DND-41 (cell line): ENCODE results near the gene TMEM219.

Experiments used
- ATAC-seq: fragments of 200-7000 bp; cut with Tn5 transposase; 3 replicates; pipeline ENCODE4 v1.9.1; 2021; ENCODE audit warnings: low read depth; ENCODE audit not compliant: insufficient read depth
- DNase-seq: peaks from one replicate; pipeline ENCODE4 v3.0.0-alpha.2; 2020
- H2AFZ ChIP-seq: 2 replicates; pipeline ENCODE4 v1.6.0; 2012; ENCODE audit warnings: low read depth, low read length
- H3K27ac ChIP-seq: 2 replicates; pipeline ENCODE4 v1.5.1; 2012; ENCODE audit warnings: low read length, inconsistent platforms
- H3K27me3 ChIP-seq: fragments of 200-600 bp; sonication (generic); 2 replicates; pipeline ENCODE4 v1.6.0; 2012; ENCODE audit warnings: low read length, mild to moderate bottlenecking, inconsistent platforms; ENCODE audit not compliant: insufficient read depth, poor library complexity
- H3K36me3 ChIP-seq: 2 replicates; pipeline ENCODE4 v1.5.1; 2012; ENCODE audit warnings: low read length, inconsistent platforms; ENCODE audit not compliant: insufficient read depth
- H3K4me1 ChIP-seq: 2 replicates; pipeline ENCODE4 v1.5.1; 2012; ENCODE audit warnings: mild to moderate bottlenecking, low read length; ENCODE audit not compliant: insufficient read depth
- H3K4me2 ChIP-seq: 2 replicates; pipeline ENCODE4 v1.6.0; 2012; ENCODE audit warnings: mild to moderate bottlenecking, moderate library complexity, low read length, inconsistent platforms; ENCODE audit not compliant: insufficient read depth
- H3K4me3 ChIP-seq, 2 experiments: fragments of 200-600 bp in 1 of 2; shearing (Covaris generic) in 1 of 2; 2 replicates each; pipeline ENCODE4 v1.5.1; 2012 to 2016; ENCODE audit warnings: inconsistent platforms in 2 of 2, low read length in 2 of 2, mild to moderate bottlenecking in 2 of 2, low read depth in 1 of 2, moderate library complexity in 1 of 2
- H3K79me2 ChIP-seq: 2 replicates; pipeline ENCODE4 v1.6.0; 2012; ENCODE audit warnings: low read length, inconsistent platforms; ENCODE audit not compliant: insufficient read depth
- H3K9ac ChIP-seq: 2 replicates; pipeline ENCODE4 v1.6.0; 2012; ENCODE audit warnings: low read depth, mild to moderate bottlenecking, inconsistent platforms, low read length, moderate library complexity
- H3K9me3 ChIP-seq: 2 replicates; pipeline ENCODE4 v1.5.1; 2012; ENCODE audit warnings: low read length, moderate library complexity, mild to moderate bottlenecking, inconsistent platforms; ENCODE audit not compliant: insufficient read depth, severe bottlenecking
- H4K20me1 ChIP-seq: 2 replicates; pipeline ENCODE4 v1.6.0; 2012; ENCODE audit warnings: low read length; ENCODE audit not compliant: insufficient read depth
- EZH2 ChIP-seq: IDR thresholded peaks from 3 replicates; pipeline ENCODE4 v1.6.1; 2012; ENCODE audit warnings: borderline replicate concordance, low read depth, mild to moderate bottlenecking, moderate library complexity, low read length, inconsistent platforms; ENCODE audit not compliant: severe bottlenecking
- TF ChIP-seq, protein P1 (sequence below): IDR thresholded peaks from 2 replicates; pipeline ENCODE4 v1.5.1; 2012; ENCODE audit warnings: borderline replicate concordance, low read length, moderate library complexity, mild to moderate bottlenecking; ENCODE audit not compliant: poor library complexity, severe bottlenecking; ENCODE audit errors: extremely low read depth

TMEM219 gene

DNA sequence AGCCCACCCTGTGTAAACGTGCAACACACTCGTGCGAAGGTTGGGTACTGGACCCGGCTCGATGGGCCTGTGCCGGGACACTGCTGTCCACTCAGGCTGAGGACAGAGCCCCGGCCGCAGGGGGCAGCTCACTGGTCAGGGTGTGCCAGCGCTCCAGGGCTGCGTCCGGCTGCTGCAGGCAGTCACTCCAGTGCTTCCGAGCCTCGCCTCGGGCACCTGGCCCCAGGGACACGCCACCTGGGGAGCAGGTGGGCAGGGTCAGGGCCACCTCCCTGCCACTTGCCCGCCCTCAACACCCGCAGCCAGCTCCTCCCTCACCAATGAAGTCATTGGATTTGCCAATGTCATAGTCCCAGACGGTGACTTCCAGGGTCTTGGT, 44.2 kb downstream of the TMEM219 start:
- no peaks in the 10 kb centered on the region for H3K79me2 ChIP-seq
- no peak overlapping the region for H2AFZ ChIP-seq
- DNase-seq: no peak
- peaks cover 10% of the 10 kb centered on the region for H3K4me1 ChIP-seq
- peaks cover 7% of the 10 kb centered on the region; the same call in 1 of the 2 replicates for H4K20me1 ChIP-seq
- no peak overlapping the region for H3K4me2 ChIP-seq
- no peak overlapping the region for H3K9ac ChIP-seq
- no peak for ATAC-seq
- no peaks in the 10 kb centered on the region for H3K27me3 ChIP-seq
- H3K4me3 ChIP-seq: no peak overlapping the region
- H3K36me3 ChIP-seq: peaks cover 50% of the 10 kb centered on the region
- H3K27ac ChIP-seq: no peak overlapping the region
- no peaks in the 10 kb centered on the region for H3K9me3 ChIP-seq
- TF ChIP-seq EZH2: no peak
- TF ChIP-seq, protein P1, sequence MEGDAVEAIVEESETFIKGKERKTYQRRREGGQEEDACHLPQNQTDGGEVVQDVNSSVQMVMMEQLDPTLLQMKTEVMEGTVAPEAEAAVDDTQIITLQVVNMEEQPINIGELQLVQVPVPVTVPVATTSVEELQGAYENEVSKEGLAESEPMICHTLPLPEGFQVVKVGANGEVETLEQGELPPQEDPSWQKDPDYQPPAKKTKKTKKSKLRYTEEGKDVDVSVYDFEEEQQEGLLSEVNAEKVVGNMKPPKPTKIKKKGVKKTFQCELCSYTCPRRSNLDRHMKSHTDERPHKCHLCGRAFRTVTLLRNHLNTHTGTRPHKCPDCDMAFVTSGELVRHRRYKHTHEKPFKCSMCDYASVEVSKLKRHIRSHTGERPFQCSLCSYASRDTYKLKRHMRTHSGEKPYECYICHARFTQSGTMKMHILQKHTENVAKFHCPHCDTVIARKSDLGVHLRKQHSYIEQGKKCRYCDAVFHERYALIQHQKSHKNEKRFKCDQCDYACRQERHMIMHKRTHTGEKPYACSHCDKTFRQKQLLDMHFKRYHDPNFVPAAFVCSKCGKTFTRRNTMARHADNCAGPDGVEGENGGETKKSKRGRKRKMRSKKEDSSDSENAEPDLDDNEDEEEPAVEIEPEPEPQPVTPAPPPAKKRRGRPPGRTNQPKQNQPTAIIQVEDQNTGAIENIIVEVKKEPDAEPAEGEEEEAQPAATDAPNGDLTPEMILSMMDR: no peak

DNA sequence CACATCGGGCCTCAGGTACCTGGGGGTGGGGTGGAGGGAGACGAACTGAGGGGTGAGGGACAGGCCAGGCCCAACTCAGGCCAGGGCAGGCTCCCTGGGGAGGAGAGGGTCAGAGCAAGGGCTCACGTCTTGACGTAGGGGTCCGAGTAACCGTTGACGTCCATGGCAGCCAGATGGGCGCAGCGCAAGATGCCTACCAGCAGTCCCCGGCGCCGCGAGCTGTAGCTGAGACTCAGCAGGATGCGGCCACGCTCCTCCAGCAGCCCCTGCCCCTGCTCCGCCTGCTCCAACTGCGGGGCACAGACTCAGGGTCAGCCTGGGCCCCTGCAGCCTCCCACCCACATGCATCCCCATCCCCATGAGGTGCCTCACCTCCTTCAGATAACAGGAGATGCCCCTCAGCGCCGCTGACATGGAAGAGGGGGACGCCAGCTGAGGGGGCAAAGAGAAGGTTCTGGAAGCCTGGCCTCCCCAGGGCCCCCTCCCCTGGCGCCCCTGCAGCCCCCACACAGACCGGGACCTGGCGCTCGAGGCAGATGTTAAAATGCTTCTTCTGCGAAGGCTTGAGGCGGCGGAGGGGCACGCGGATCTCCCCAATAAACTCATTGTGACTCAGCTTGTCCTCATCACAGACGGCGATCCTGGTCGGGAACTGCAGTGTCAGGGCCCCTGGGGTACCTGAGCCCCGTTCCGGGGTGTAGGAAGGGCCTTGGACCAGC, 44.9 kb downstream of the TMEM219 start:
- Histone ChIP-seq H3K27ac (no peak overlapping the region), H2AFZ (no peak overlapping the region), H3K27me3 (no peaks in the 10 kb centered on the region), H3K4me1 (peaks cover 17% of the 10 kb centered on the region), H3K4me3 (no peak overlapping the region), H3K9ac (no peak overlapping the region), H3K9me3 (no peaks in the 10 kb centered on the region), H3K36me3 (peaks cover 43% of the 10 kb centered on the region), H3K79me2 (no peaks in the 10 kb centered on the region), H3K4me2 (no peak overlapping the region), H4K20me1 (peaks cover 7% of the 10 kb centered on the region; the same call in 1 of the 2 replicates)
- DNase-seq (no peak), ATAC-seq (no peak)
- TF ChIP-seq EZH2: no peak
- TF ChIP-seq, protein P1: no peak

- no peaks in the 10 kb centered on the region for H3K27me3 ChIP-seq
- H3K9ac ChIP-seq: no peak overlapping the region
- peaks cover 17% of the 10 kb centered on the region for H3K4me1 ChIP-seq
- no peak overlapping the region for H3K27ac ChIP-seq
- no peaks in the 10 kb centered on the region for H3K9me3 ChIP-seq
- H3K4me2 ChIP-seq: no peak overlapping the region
- no peak for ATAC-seq
- H3K79me2 ChIP-seq: no peaks in the 10 kb centered on the region
- DNase-seq: no peak
- no peak overlapping the region for H2AFZ ChIP-seq
- H3K36me3 ChIP-seq: peaks cover 36% of the 10 kb centered on the region
- TF ChIP-seq, protein P1: no peak
- TF ChIP-seq EZH2: no peak
- no peak overlapping the region for H3K4me3 ChIP-seq
- peaks cover 7% of the 10 kb centered on the region; the same call in 1 of the 2 replicates for H4K20me1 ChIP-seq
Observed at GRCh38 chr16:30007378-30007895, 45.6 kb downstream of the TMEM219 start.
